CD4-positive, CD25-positive, alpha-beta regulatory T cell (primary cell): ENCODE results near the gene NUP42. TPM values are rescaled to one million over a fixed set of nuclear protein-coding genes. Genes with fewer than 3 reads are reported as not detected.

Experiments used
- ATAC-seq, 2 donors: fragments of 150-1000 bp; cut with Tn5 transposase; one replicate each; pipeline ENCODE4 v1.10.0; 2021; ENCODE audit warnings: low read depth in 2 of 2, moderate number of reproducible peaks in 2 of 2, moderate library complexity in 1 of 2
- DNase-seq, 3 donors: peaks; one replicate each; pipeline versions ENCODE4 v3.0.0 to v3.0.0-alpha.2; 2012 to 2022; ENCODE audit warnings: mixed read lengths in 1 of 3
- H3K27ac ChIP-seq: one replicate; pipeline ENCODE4 v1.7.0; 2013; ENCODE audit warnings: mild to moderate bottlenecking, low read length; ENCODE audit not compliant: insufficient read depth, poor library complexity, severe bottlenecking
- H3K27me3 ChIP-seq: one replicate; pipeline ENCODE4 v1.7.0; 2013; ENCODE audit warnings: low read length; ENCODE audit not compliant: control insufficient read depth, insufficient read depth
- H3K36me3 ChIP-seq: one replicate; pipeline ENCODE4 v1.7.0; 2013; ENCODE audit warnings: mild to moderate bottlenecking, low read length, moderate library complexity; ENCODE audit not compliant: control insufficient read depth, insufficient read depth
- H3K4me1 ChIP-seq: 2 replicates; pipeline ENCODE4 v1.7.0; 2013; ENCODE audit warnings: mild to moderate bottlenecking, low read length; ENCODE audit not compliant: insufficient read depth, control insufficient read depth, poor library complexity, severe bottlenecking
- H3K4me3 ChIP-seq: one replicate; pipeline ENCODE4 v1.7.0; 2013; ENCODE audit warnings: low read depth, mild to moderate bottlenecking, low read length, moderate library complexity
- H3K9me3 ChIP-seq, 2 experiments: 1 replicate in 1 of 2; 2 replicates in 1 of 2; pipeline ENCODE4 v1.7.0; 2013; ENCODE audit warnings: low read length in 2 of 2, mild to moderate bottlenecking in 1 of 2, moderate library complexity in 1 of 2; ENCODE audit not compliant: control insufficient read depth in 2 of 2
- H3K27ac Mint-ChIP-seq, 3 donors: one replicate each; pipeline ENCODE4 v1.8.0; 2020 to 2022; ENCODE audit warnings: mild to moderate bottlenecking in 3 of 3, mixed read lengths in 3 of 3, moderate library complexity in 2 of 3
- H3K27me3 Mint-ChIP-seq: one replicate; pipeline ENCODE4 v1.8.0; 2022; ENCODE audit warnings: mild to moderate bottlenecking, mixed read lengths
- H3K36me3 Mint-ChIP-seq: one replicate; pipeline ENCODE4 v1.8.0; 2020; ENCODE audit warnings: mixed read lengths
- H3K4me1 Mint-ChIP-seq, 4 donors: one replicate each; pipeline ENCODE4 v1.8.0; 2020 to 2022; ENCODE audit warnings: mixed read lengths in 4 of 4, mild to moderate bottlenecking in 1 of 4
- H3K4me3 Mint-ChIP-seq, 4 donors: one replicate each; pipeline ENCODE4 v1.8.0; 2020 to 2022; ENCODE audit warnings: mild to moderate bottlenecking in 4 of 4, mixed read lengths in 4 of 4, moderate library complexity in 3 of 4
- H3K9me3 Mint-ChIP-seq, 7 donors: one replicate each; pipeline ENCODE4 v1.8.0; 2020 to 2022; ENCODE audit warnings: mixed read lengths in 7 of 7, mild to moderate bottlenecking in 3 of 7, moderate library complexity in 2 of 7
- polyA plus RNA-seq, 4 donors: library from polyadenylated mRNA; unstranded; fragments of 300-500 nt; fragmentation: Illumina TruSeq; gene quantifications; one replicate each; pipeline ENCODE4 v1.2.3, GENCODE V29; 2021
- total RNA-seq: library from RNA; stranded (reverse); gene quantifications from one replicate; pipeline ENCODE4 v1.2.3, GENCODE V29; 2022

NUP42 gene
- total and polyA plus RNA-seq, 5 donors from 2014 or later: 25.6 to 55.6 (median 36.3) TPM

- H3K4me1 Mint-ChIP-seq: peaks cover 0 to 3% (median 0%) of the 10 kb centered on the region in 4 donors
- Histone ChIP-seq H3K27me3 (no peaks in the 10 kb centered on the region), H3K4me1 (no peaks in the 10 kb centered on the region), H3K27ac (no peak overlapping the region), H3K36me3 (peaks cover 9% of the 10 kb centered on the region), H3K9me3 (no peaks in the 10 kb centered on the region), H3K4me3 (no peak overlapping the region)
- H3K27ac Mint-ChIP-seq: no peak overlapping the region
- DNase-seq (no peak), ATAC-seq (no peak)
- peaks cover 10% of the 10 kb centered on the region for H3K36me3 Mint-ChIP-seq
- H3K27me3 Mint-ChIP-seq: no peaks in the 10 kb centered on the region
- no peaks in the 10 kb centered on the region for H3K9me3 Mint-ChIP-seq
- H3K4me3 Mint-ChIP-seq: no peak overlapping the region
Observed at GRCh38 chr7:23164846-23165245, 17.0 kb upstream of the NUP42 start.

- no peaks in the 10 kb centered on the region for H3K4me1 ChIP-seq
- Mint-ChIP-seq H3K27me3 (no peaks in the 10 kb centered on the region), H3K4me3 (no peak overlapping the region), H3K36me3 (peaks cover 8% of the 10 kb centered on the region), H3K27ac (no peak overlapping the region), H3K4me1 (no peaks in the 10 kb centered on the region), H3K9me3 (no peaks in the 10 kb centered on the region)
- no peak overlapping the region for H3K4me3 ChIP-seq
- no peak overlapping the region for H3K27ac ChIP-seq
- no peaks in the 10 kb centered on the region for H3K9me3 ChIP-seq
- peaks cover 9% of the 10 kb centered on the region for H3K36me3 ChIP-seq
- no peaks in the 10 kb centered on the region for H3K27me3 ChIP-seq
- DNase-seq: no peak
- ATAC-seq: no peak
Observed at GRCh38 chr7:23165316-23165715, 16.5 kb upstream of the NUP42 start.

DNA sequence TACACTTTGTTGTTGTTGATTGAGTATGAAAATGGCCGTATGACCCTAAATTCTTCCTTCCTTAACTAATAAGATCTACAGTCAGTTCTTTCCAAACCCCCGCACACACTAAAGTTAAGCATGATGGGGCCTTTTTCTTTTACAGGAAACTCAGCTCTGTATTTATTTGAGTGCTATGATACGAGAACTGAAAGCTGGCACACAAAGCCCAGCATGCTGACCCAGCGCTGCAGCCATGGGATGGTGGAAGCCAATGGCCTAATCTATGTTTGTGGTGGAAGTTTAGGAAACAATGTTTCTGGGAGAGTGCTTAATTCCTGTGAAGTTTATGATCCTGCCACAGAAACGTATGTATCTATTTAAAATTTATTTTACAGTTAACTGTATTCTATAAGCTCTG lies 14.2 kb upstream of the NUP42 start:
- no peak for ATAC-seq
- no peaks in the 10 kb centered on the region for H3K9me3 ChIP-seq
- peaks cover 14% of the 10 kb centered on the region for H3K36me3 Mint-ChIP-seq

GRCh38 chr7:23168111-23168885 lies 13.6 kb upstream of the NUP42 start:
- ATAC-seq: no peak

More for the DNA sequence above, 14.2 kb upstream of the NUP42 start:
- DNase-seq: no peak
- H3K9me3 Mint-ChIP-seq: no peaks in the 10 kb centered on the region
- no peaks in the 10 kb centered on the region for H3K27me3 Mint-ChIP-seq
- H3K27ac Mint-ChIP-seq: no peak overlapping the region
- Histone ChIP-seq H3K4me3 (no peak overlapping the region), H3K36me3 (peaks cover 6% of the 10 kb centered on the region), H3K27ac (no peak overlapping the region), H3K27me3 (no peaks in the 10 kb centered on the region), H3K4me1 (no peaks in the 10 kb centered on the region)
- peaks cover 0 to 6% (median 0%) of the 10 kb centered on the region in 4 donors for H3K4me1 Mint-ChIP-seq
- no peak overlapping the region for H3K4me3 Mint-ChIP-seq

DNA sequence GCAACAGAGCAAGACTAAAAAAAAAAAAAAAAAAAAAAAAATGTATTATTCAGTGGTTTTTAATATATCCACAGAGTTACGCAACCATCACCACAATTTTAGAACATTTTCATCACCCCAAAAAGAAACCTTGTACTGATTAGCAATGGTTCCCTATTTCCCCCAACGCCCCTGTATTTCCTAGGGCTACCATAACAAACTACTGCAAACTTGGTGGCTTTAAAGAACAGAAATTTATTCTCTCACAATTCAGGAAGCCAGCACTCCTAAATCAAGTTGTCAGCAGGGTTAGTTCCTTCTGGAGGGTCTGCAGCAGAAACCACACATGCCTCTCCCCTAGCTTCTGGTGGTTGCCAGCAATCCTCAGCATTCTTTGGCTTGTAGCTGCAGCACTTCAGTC lies 5.9 kb upstream of the NUP42 start:
- Mint-ChIP-seq H3K36me3 (peaks cover 14% of the 10 kb centered on the region), H3K4me3 (no peak overlapping the region), H3K27me3 (no peaks in the 10 kb centered on the region), H3K4me1 (peaks cover 0 to 7% (median 4%) of the 10 kb centered on the region in 4 donors), H3K9me3 (no peaks in the 10 kb centered on the region), H3K27ac (no peak overlapping the region)
- Histone ChIP-seq H3K27me3 (peaks cover 3% of the 10 kb centered on the region), H3K9me3 (no peaks in the 10 kb centered on the region), H3K27ac (no peak overlapping the region), H3K36me3 (peaks cover 5% of the 10 kb centered on the region), H3K4me1 (peaks cover under 1% of the 10 kb centered on the region), H3K4me3 (no peak overlapping the region)
- no peak for ATAC-seq
- no peak for DNase-seq

More at GRCh38 chr7:23168111-23168885, 13.6 kb upstream of the NUP42 start:
- no peaks in the 10 kb centered on the region for H3K27me3 ChIP-seq
- Mint-ChIP-seq H3K9me3 (no peaks in the 10 kb centered on the region), H3K27me3 (no peaks in the 10 kb centered on the region), H3K4me3 (no peak overlapping the region), H3K27ac (no peak overlapping the region), H3K4me1 (peaks cover 0 to 7% (median 0%) of the 10 kb centered on the region in 4 donors), H3K36me3 (peaks cover 16% of the 10 kb centered on the region)
- no peaks in the 10 kb centered on the region for H3K9me3 ChIP-seq
- H3K4me1 ChIP-seq: no peaks in the 10 kb centered on the region
- H3K36me3 ChIP-seq: peaks cover 6% of the 10 kb centered on the region
- no peak overlapping the region for H3K4me3 ChIP-seq
- H3K27ac ChIP-seq: no peak overlapping the region
- DNase-seq: no peak

GRCh38 chr7:23183279-23184012 lies 1.6 kb downstream of the NUP42 start:
- H3K9me3 ChIP-seq: no peaks in the 10 kb centered on the region
- peak overlapping the region; percentile 33 for H3K27ac ChIP-seq
- H3K4me3 Mint-ChIP-seq: peak overlapping the region; percentile 92 to 99 (median 96)
- peaks cover 3% of the 10 kb centered on the region for H3K27me3 ChIP-seq
- ATAC-seq (no peak), DNase-seq (no peak)
- H3K27me3 Mint-ChIP-seq: no peaks in the 10 kb centered on the region
- peaks cover 25% of the 10 kb centered on the region for H3K36me3 ChIP-seq
- H3K4me1 Mint-ChIP-seq: peaks cover 9 to 51% (median 24%) of the 10 kb centered on the region in 4 donors
- H3K27ac Mint-ChIP-seq: peak overlapping the region; percentile 45 to 97 (median 67)
- H3K9me3 Mint-ChIP-seq: peaks cover 0 to 2% (median 0%) of the 10 kb centered on the region in 7 donors
- H3K4me1 ChIP-seq: peaks cover 37% of the 10 kb centered on the region
- H3K4me3 ChIP-seq: peak overlapping the region; percentile 68
- peaks cover 13% of the 10 kb centered on the region for H3K36me3 Mint-ChIP-seq

- peaks cover 0 to 2% (median 0%) of the 10 kb centered on the region in 7 donors for H3K9me3 Mint-ChIP-seq
- peak overlapping the region in 1 of 3 donors; percentile 97 for H3K27ac Mint-ChIP-seq
- H3K4me1 ChIP-seq: peaks cover 37% of the 10 kb centered on the region
- H3K4me3 Mint-ChIP-seq: peak overlapping the region; percentile 59 to 99 (median 94)
- H3K36me3 Mint-ChIP-seq: peaks cover 15% of the 10 kb centered on the region
- no peaks in the 10 kb centered on the region for H3K9me3 ChIP-seq
- ATAC-seq (no peak), DNase-seq (no peak)
- H3K4me1 Mint-ChIP-seq: peaks cover 9 to 51% (median 26%) of the 10 kb centered on the region in 4 donors
- H3K27ac ChIP-seq: peak overlapping the region; percentile 33
- peaks cover 31% of the 10 kb centered on the region for H3K36me3 ChIP-seq
- H3K27me3 Mint-ChIP-seq: no peaks in the 10 kb centered on the region
- H3K4me3 ChIP-seq: peak overlapping the region; percentile 68
- no peaks in the 10 kb centered on the region for H3K27me3 ChIP-seq
Observed at GRCh38 chr7:23184291-23184690, 2.4 kb downstream of the NUP42 start.
